ENCODE results near the gene BMPER.

The BMPER gene

DNA sequence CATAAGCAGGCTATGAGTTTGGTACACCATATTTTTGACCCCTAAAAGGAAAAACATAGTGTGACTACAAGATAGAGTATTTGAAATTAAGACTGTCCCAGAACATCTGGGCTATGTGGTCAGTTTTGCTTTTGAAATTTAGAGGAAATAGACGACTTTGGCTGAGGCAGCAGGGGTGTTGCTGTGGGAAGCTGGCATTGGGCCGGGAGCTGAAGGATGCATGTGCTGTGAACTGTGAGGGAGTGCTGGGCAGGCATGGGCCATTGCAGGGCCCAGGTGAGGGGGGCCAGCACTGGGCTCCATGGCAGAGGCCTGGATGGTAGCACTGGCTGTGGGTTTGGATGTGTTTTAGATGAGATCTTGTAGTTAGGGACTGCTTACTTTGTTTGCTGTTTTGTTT is 168.3 kb downstream of the BMPER start:
- no peaks in the 10 kb centered on the region for H3K36me3 ChIP-seq (ENCODE audit: control insufficient read depth, insufficient read depth, low read length)
- no peaks in the 10 kb centered on the region for H3K4me1 ChIP-seq (ENCODE audit: control insufficient read depth, insufficient read depth, low read length)
- H3K4me3 ChIP-seq (ENCODE audit: insufficient read depth, low read depth, low read length): no peak overlapping the region
- no peaks in the 10 kb centered on the region for H3K9me3 ChIP-seq (ENCODE audit: control insufficient read depth, low read length)
- 84 to 88% methylated on average over 2 of the region's 2 CpGs for WGBS, 2 experiments
- H3K27ac ChIP-seq (ENCODE audit: insufficient read depth, low read depth, low read length, poor library complexity, severe bottlenecking): no peak overlapping the region
- no peaks in the 10 kb centered on the region for H3K27me3 ChIP-seq (ENCODE audit: control insufficient read depth, insufficient read depth, low read length, poor library complexity, severe bottlenecking)

DNA sequence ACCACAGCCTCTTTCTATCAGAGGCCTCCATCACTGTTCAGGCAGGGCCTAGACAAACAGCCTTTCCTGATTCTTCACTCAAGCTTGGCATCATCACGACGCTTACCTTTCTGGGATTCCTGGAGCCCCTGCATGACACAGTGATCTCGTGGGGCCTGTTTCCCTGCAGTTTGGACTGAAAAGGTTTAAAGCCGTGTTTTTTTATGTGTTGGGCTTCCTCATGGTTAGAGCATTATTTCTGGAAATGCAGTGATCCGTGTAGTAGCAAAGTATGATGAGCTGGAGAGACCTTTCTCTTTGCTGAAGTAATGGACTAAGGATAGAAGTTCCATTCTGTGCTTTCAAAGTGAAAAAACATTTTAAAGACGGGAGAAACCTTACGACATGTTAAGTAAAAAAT is 169.1 kb downstream of the BMPER start:
- no peaks in the 10 kb centered on the region for H3K27me3 ChIP-seq (ENCODE audit: control insufficient read depth, insufficient read depth, low read length, poor library complexity, severe bottlenecking)
- H3K9me3 ChIP-seq (ENCODE audit: control insufficient read depth, low read length): no peaks in the 10 kb centered on the region
- no peak overlapping the region for H3K27ac ChIP-seq (ENCODE audit: insufficient read depth, low read depth, low read length, poor library complexity, severe bottlenecking)
- no peaks in the 10 kb centered on the region for H3K4me1 ChIP-seq (ENCODE audit: control insufficient read depth, insufficient read depth, low read length)
- H3K4me3 ChIP-seq (ENCODE audit: insufficient read depth, low read depth, low read length): no peak overlapping the region
- 93 to 96% methylated on average over 6 to 7 of the region's 7 CpGs for WGBS, 2 experiments
- H3K36me3 ChIP-seq (ENCODE audit: control insufficient read depth, insufficient read depth, low read length): no peaks in the 10 kb centered on the region

DNA sequence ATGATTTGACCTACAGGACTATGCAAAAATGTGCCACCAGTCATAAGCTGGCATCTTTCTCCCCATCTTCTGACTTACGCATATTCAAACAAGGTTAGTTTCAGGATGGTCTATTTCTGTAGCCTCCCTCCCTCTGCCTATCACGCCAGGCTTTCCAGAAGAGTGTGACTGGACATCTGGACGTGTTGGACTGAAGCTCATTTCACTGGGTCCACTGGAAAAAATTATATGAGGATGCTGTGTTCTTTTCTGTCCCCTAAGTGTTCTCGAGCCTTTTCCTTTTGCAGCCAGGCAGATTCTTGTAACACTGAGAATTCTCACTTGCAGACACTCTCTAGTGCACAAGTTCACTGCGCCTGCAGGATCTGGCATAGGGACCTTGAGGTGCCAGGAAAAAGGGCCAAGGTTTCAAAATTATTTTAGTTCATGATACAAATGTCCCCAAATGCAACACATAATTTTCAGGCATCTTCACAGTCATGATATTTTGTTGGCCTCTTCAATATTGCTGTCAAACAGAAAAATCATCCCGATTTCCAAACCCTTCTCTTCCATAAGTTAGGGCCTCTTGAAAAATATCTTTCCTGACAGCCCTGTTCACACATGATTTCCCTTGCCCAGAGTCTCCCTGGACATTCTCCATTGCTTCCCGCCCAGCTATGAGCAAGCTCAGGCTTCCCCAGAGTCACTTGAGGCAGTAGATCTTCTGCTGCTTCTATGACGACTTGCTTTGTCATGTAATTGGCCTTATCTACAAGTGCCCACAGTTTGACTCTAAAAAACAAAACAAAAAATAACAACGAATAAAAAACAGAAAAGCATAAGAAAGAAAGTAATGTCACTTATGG is 170.4 kb downstream of the BMPER start:
- Histone ChIP-seq H3K9me3 (ENCODE audit: control insufficient read depth, low read length) (no peaks in the 10 kb centered on the region), H3K4me3 (ENCODE audit: insufficient read depth, low read depth, low read length) (no peak overlapping the region), H3K4me1 (ENCODE audit: control insufficient read depth, insufficient read depth, low read length) (no peaks in the 10 kb centered on the region), H3K36me3 (ENCODE audit: control insufficient read depth, insufficient read depth, low read length) (no peaks in the 10 kb centered on the region), H3K27me3 (ENCODE audit: control insufficient read depth, insufficient read depth, low read length, poor library complexity, severe bottlenecking) (no peaks in the 10 kb centered on the region), H3K27ac (ENCODE audit: insufficient read depth, low read depth, low read length, poor library complexity, severe bottlenecking) (no peak overlapping the region)
- 85 to 92% methylated on average over 8 to 9 of the region's 9 CpGs for WGBS, 2 experiments

DNA sequence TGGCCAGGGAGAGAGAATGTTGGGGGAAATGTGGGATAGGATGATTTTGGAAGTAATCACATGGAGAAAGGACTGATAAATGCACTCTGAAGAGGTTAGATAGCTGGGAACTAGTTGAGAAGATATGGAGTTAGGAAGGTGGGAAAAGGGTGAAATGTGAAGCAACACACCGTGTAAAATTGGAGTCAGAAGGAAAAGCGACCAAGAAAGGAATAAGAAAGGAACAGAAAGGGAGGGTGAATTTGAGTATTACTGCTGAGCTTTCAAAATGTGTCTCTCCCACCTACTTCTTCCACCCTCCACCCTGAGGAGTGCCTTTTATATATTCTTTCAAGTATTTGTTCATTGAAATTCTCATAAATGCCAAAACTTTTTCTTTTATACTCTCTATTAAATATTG is 171.8 kb downstream of the BMPER start:
- Histone ChIP-seq H3K9me3 (ENCODE audit: control insufficient read depth, low read length) (no peaks in the 10 kb centered on the region), H3K4me3 (ENCODE audit: insufficient read depth, low read depth, low read length) (no peak overlapping the region), H3K27me3 (ENCODE audit: control insufficient read depth, insufficient read depth, low read length, poor library complexity, severe bottlenecking) (no peaks in the 10 kb centered on the region), H3K27ac (ENCODE audit: insufficient read depth, low read depth, low read length, poor library complexity, severe bottlenecking) (no peak overlapping the region), H3K4me1 (ENCODE audit: control insufficient read depth, insufficient read depth, low read length) (no peaks in the 10 kb centered on the region), H3K36me3 (ENCODE audit: control insufficient read depth, insufficient read depth, low read length) (no peaks in the 10 kb centered on the region)
- 90 to 99% methylated on average over 2 of the region's 2 CpGs for WGBS, 2 experiments

DNA sequence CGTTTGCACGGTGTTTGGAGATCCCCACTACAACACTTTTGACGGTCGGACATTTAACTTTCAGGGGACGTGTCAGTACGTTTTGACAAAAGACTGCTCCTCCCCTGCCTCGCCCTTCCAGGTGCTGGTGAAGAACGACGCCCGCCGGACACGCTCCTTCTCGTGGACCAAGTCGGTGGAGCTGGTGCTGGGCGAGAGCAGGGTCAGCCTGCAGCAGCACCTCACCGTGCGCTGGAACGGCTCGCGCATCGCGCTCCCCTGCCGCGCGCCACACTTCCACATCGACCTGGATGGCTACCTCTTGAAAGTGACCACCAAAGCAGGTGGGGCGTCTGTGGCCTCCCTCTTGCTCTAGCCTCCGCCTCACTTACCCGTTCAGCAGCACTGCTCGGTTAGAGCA is 173.5 kb downstream of the BMPER start:
- H3K27me3 ChIP-seq (ENCODE audit: control insufficient read depth, insufficient read depth, low read length, poor library complexity, severe bottlenecking): no peaks in the 10 kb centered on the region
- H3K4me3 ChIP-seq (ENCODE audit: insufficient read depth, low read depth, low read length): no peak overlapping the region
- H3K9me3 ChIP-seq (ENCODE audit: control insufficient read depth, low read length): no peaks in the 10 kb centered on the region
- H3K4me1 ChIP-seq (ENCODE audit: control insufficient read depth, insufficient read depth, low read length): no peaks in the 10 kb centered on the region
- H3K36me3 ChIP-seq (ENCODE audit: control insufficient read depth, insufficient read depth, low read length): no peaks in the 10 kb centered on the region
- no peak overlapping the region for H3K27ac ChIP-seq (ENCODE audit: insufficient read depth, low read depth, low read length, poor library complexity, severe bottlenecking)
- 95 to 97% methylated on average over 30 of the region's 30 CpGs for WGBS, 2 experiments

DNA sequence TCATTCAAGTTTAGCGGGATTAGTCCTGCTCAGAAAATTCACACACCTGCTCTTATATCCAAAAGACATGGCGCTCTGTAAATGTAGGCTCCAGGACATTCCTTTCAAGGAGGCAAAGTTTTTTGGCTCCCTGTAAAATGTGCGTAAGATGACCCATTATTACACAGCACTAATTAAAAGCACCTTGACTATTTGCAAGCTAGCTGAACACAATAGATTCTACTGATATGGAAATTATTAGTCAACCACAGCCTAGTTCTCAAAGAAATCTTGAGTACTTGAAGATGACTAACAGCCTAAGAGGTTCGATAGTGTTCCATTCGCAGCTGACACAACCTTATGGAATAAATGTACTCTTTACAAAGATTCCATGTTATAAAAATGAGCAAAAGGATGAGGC is 175.2 kb downstream of the BMPER start:
- Histone ChIP-seq H3K4me1 (ENCODE audit: control insufficient read depth, insufficient read depth, low read length) (no peaks in the 10 kb centered on the region), H3K27ac (ENCODE audit: insufficient read depth, low read depth, low read length, poor library complexity, severe bottlenecking) (no peak overlapping the region), H3K4me3 (ENCODE audit: insufficient read depth, low read depth, low read length) (no peak overlapping the region), H3K9me3 (ENCODE audit: control insufficient read depth, low read length) (no peaks in the 10 kb centered on the region), H3K36me3 (ENCODE audit: control insufficient read depth, insufficient read depth, low read length) (no peaks in the 10 kb centered on the region), H3K27me3 (ENCODE audit: control insufficient read depth, insufficient read depth, low read length, poor library complexity, severe bottlenecking) (no peaks in the 10 kb centered on the region)
- WGBS, 2 experiments: 95% methylated on average over 4 to 5 of the region's 5 CpGs

DNA sequence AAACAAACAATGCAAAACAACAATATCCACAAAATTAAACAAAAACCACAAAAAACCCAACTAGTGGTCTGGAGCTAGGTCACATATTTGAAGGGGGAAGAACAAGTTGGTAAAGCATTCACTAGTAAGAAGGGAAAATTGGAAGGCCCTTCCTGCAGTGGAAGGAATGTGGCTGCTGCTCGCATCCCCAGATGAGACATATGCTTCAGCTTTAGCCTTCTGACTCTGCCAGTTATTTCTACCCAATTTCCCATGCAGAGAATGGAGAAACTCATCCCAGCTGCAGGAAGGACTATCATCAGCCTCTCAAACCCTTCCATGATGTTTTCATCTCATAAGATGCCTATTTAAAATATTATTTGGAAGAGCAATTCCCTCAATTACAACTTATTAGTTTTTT is 176.6 kb downstream of the BMPER start:
- WGBS, 2 experiments: 83 to 88% methylated on average over 1 of the region's 1 CpG
- no peaks in the 10 kb centered on the region for H3K36me3 ChIP-seq (ENCODE audit: control insufficient read depth, insufficient read depth, low read length)

DNA sequence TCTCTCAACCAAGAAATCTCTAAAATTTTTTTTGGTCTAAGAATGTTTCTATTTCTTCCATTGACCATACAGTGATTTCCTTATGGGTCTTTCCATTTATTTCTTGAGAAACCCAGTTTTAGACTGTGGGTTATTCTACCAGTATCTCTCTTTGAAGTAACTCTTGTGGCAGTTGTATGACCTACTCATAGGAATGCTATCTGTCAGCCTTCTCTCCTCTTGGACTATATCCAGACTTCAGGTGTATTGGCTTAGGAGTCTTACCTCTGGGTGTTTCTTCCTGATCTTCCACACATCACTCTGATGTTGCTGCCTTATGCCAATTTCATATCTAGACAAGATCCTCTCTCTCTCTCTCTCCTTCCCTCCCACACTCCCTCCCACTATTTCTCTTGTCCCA is 178.1 kb downstream of the BMPER start:
- H3K36me3 ChIP-seq (ENCODE audit: control insufficient read depth, insufficient read depth, low read length): no peaks in the 10 kb centered on the region
- no peaks in the 10 kb centered on the region for H3K27me3 ChIP-seq (ENCODE audit: control insufficient read depth, insufficient read depth, low read length, poor library complexity, severe bottlenecking)
- no peaks in the 10 kb centered on the region for H3K9me3 ChIP-seq (ENCODE audit: control insufficient read depth, low read length)
- H3K4me1 ChIP-seq (ENCODE audit: control insufficient read depth, insufficient read depth, low read length): no peaks in the 10 kb centered on the region
- no peak overlapping the region for H3K4me3 ChIP-seq (ENCODE audit: insufficient read depth, low read depth, low read length)
- H3K27ac ChIP-seq (ENCODE audit: insufficient read depth, low read depth, low read length, poor library complexity, severe bottlenecking): no peak overlapping the region

More for the DNA sequence above, 176.6 kb downstream of the BMPER start:
- Histone ChIP-seq H3K27ac (ENCODE audit: insufficient read depth, low read depth, low read length, poor library complexity, severe bottlenecking) (no peak overlapping the region), H3K4me3 (ENCODE audit: insufficient read depth, low read depth, low read length) (no peak overlapping the region), H3K27me3 (ENCODE audit: control insufficient read depth, insufficient read depth, low read length, poor library complexity, severe bottlenecking) (no peaks in the 10 kb centered on the region), H3K4me1 (ENCODE audit: control insufficient read depth, insufficient read depth, low read length) (no peaks in the 10 kb centered on the region), H3K9me3 (ENCODE audit: control insufficient read depth, low read length) (no peaks in the 10 kb centered on the region)

GRCh38 chr7:34084651-34085050 is 179.3 kb downstream of the BMPER start:
- Histone ChIP-seq H3K4me3 (ENCODE audit: insufficient read depth, low read depth, low read length) (no peak overlapping the region), H3K36me3 (ENCODE audit: control insufficient read depth, insufficient read depth, low read length) (no peaks in the 10 kb centered on the region), H3K27me3 (ENCODE audit: control insufficient read depth, insufficient read depth, low read length, poor library complexity, severe bottlenecking) (no peaks in the 10 kb centered on the region), H3K9me3 (ENCODE audit: control insufficient read depth, low read length) (no peaks in the 10 kb centered on the region), H3K27ac (ENCODE audit: insufficient read depth, low read depth, low read length, poor library complexity, severe bottlenecking) (no peak overlapping the region), H3K4me1 (ENCODE audit: control insufficient read depth, insufficient read depth, low read length) (no peaks in the 10 kb centered on the region)
- WGBS, 2 experiments: 95 to 100% methylated on average over 1 of the region's 1 CpG

- no peak overlapping the region for H3K27ac ChIP-seq (ENCODE audit: insufficient read depth, low read depth, low read length, poor library complexity, severe bottlenecking)
- no peaks in the 10 kb centered on the region for H3K27me3 ChIP-seq (ENCODE audit: control insufficient read depth, insufficient read depth, low read length, poor library complexity, severe bottlenecking)
- H3K9me3 ChIP-seq (ENCODE audit: control insufficient read depth, low read length): no peaks in the 10 kb centered on the region
- H3K4me1 ChIP-seq (ENCODE audit: control insufficient read depth, insufficient read depth, low read length): no peaks in the 10 kb centered on the region
- H3K4me3 ChIP-seq (ENCODE audit: insufficient read depth, low read depth, low read length): no peak overlapping the region
- WGBS, 2 experiments: 94 to 95% methylated on average over 5 of the region's 5 CpGs
- H3K36me3 ChIP-seq (ENCODE audit: control insufficient read depth, insufficient read depth, low read length): no peaks in the 10 kb centered on the region
Observed at GRCh38 chr7:34086064-34086463, 180.7 kb downstream of the BMPER start.
